Measurements from ENCODE around the gene IGLL5.

The IGLL5 gene

GRCh38 chr22:22927196-22927887 is 39.7 kb downstream of the IGLL5 start:
- DNase-seq (ENCODE audit: low spot score): no peak

GRCh38 chr22:22927888-22928665 is 40.5 kb downstream of the IGLL5 start:
- DNase-seq (ENCODE audit: low spot score): no peak

GRCh38 chr22:22928666-22929380 is 41.2 kb downstream of the IGLL5 start:
- peak; percentile 61 for DNase-seq (ENCODE audit: low spot score)

GRCh38 chr22:22929381-22930221 is 42.0 kb downstream of the IGLL5 start:
- no peak for DNase-seq (ENCODE audit: low spot score)

DNA sequence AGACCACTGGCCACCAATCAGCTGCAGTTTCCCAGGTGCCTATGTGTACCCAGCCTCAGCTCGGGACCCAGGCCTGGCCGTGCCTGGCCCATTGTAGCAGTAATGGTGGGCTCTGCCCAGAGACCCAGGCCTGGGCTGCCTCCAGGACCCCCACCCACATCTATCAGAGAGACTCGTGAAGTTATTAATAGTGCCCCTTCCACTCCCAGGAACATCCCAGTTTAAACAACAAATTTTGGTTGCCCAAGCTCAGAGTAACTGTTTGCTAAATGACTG is 42.5 kb downstream of the IGLL5 start:
- no peak for DNase-seq (ENCODE audit: low spot score)

DNA sequence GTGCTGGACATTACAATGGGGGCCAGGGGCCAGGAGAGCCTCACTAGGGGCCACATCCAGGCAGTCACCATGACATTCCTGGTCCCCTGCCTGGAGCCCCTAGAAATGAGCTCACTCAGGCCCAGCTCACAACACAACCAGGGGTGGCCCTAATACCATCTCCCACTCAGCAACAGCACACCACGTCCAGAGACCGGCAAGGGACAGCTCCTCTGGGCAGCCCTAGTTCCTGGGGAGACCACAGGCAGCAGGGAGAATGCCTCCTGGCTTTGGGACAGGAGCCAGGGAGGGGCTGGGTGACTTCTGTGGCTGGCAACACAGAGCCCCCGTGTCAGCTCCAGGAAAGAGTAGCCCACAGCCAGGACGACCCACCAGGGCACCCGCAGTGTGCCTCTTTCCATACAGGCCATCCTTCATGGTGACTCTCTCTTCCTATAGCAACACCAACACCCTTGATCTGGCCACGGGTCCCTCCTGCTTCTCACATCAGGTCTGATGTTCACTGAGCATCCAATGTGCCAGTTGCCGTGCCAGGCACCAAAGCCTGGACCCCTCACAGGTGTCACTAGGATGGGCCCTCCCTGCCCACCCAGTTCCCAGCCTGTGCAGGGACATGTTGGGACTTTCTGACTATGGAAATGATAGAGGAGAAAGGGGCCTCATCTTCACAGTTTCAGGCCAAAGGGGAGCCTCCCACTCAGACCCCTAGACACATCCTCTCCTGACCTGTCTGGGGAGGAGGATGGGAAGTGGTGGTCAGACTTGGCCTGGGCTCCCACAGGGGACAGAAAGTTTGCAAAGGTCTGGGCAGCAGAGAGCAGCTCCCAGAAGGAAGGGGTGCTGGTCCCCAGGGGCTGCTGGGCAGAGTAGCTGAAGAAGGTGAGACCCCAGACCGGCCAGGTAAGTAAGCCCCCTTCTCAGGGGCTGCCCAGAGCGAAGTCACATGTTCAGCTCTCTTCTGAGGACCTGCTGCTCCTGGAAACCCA is 43.2 kb downstream of the IGLL5 start:
- no peak for DNase-seq (ENCODE audit: low spot score)

GRCh38 chr22:22931557-22932270 is 44.1 kb downstream of the IGLL5 start:
- DNase-seq (ENCODE audit: low spot score): no peak

DNA sequence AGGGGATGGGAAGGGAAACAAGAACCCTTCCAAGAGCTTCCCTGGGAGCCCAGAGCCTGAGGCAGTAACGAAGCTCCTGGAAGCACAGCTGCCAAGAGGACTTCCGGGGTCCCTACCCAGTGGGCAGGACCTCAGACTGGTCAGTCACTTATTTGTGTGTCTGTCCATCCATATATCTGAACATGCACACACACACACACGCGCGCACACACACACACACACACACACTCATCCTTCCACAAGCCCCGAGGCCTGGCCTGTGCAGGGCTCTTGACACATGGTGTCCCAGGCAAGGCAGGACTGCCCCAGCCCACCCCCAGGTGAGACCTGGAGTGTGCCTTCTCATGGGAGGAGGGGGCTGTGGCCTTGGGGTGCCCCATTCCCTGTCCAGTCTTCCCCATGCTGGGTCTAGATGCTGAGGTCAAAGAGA is 44.9 kb downstream of the IGLL5 start:
- DNase-seq (ENCODE audit: low spot score): no peak

- DNase-seq (ENCODE audit: low spot score): no peak
Measured at GRCh38 chr22:22933100-22933806, 45.6 kb downstream of the IGLL5 start.

DNA sequence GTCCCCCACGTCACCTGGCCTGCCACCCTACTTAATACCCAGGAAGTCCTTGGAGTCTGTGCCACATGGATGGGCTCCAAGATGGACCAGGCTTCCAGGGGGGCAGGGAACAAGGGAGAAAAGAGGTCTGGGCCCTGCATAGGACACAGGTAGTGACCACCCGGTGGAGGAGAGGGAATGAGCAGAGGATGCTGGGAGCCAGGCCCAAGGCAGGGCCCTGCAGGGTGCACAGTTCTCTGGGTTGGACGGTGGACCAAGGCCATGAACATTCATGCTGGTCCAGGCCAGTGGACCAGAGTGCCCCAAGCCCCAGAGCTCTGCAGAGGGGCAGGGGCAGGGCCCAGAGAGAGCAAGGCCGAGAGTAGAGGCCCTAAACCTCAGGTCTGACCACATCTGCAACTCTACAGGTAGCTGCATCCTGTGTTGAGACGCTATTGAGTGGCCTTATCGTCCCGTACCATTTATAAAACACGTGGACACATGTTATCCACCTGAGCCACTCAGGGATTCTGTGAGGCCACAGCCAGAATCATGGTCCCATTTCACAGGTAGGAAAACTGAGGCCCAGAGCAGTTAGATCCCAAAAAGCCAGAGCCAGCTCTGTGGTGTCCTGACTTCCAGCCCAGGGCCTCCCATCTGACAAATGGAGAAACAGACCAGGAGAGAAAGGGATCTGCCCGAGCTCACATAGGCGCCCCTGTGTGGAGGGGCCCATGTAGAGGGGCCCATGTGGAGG is 46.4 kb downstream of the IGLL5 start:
- no peak for DNase-seq (ENCODE audit: low spot score)

- no peak for DNase-seq (ENCODE audit: low spot score)
Measured at GRCh38 chr22:22934543-22935055, 47.0 kb downstream of the IGLL5 start.

GRCh38 chr22:22935056-22935545 is 47.5 kb downstream of the IGLL5 start:
- DNase-seq (ENCODE audit: low spot score): no peak

GRCh38 chr22:22935546-22936157 is 48.0 kb downstream of the IGLL5 start:
- DNase-seq (ENCODE audit: low spot score): no peak

- DNase-seq (ENCODE audit: low spot score): no peak
Measured at GRCh38 chr22:22936180-22936914, 48.7 kb downstream of the IGLL5 start.

GRCh38 chr22:22936915-22937656 is 49.5 kb downstream of the IGLL5 start:
- no peak for DNase-seq (ENCODE audit: low spot score)

DNA sequence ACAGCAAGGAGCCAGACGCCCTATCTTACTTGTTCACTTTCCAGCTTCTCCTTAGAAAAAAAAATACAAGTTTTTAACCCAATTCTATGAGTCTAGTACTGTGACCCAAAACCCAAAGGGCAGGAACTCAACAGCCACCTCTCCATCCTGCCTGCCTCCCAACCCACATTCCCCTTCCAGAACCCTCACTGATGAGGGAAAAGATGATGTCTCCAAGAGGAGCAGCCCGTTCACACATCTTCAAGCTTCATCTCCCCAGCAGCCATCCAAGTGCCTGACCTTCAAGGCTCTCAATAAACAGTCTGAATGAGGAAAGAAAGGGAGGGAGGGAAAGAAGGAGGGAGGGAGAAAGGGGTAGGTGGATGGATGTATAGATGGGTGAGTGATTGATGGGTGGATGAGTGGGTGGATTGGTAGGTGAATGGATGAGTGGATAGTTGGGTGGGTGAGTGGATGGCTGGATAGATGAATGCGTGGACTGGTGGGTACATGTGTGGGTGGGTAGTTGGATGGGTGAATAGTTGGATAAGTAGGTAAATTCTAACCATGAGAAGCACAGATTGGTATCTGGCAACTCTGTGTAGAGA is 50.4 kb downstream of the IGLL5 start:
- DNase-seq (ENCODE audit: low spot score): no peak
